ENCODE results near the gene ARNT2.

GRCh38 chr15:80581976-80582375 lies 177.8 kb downstream of the ARNT2 start:
- TF ChIP-seq, protein P1, sequence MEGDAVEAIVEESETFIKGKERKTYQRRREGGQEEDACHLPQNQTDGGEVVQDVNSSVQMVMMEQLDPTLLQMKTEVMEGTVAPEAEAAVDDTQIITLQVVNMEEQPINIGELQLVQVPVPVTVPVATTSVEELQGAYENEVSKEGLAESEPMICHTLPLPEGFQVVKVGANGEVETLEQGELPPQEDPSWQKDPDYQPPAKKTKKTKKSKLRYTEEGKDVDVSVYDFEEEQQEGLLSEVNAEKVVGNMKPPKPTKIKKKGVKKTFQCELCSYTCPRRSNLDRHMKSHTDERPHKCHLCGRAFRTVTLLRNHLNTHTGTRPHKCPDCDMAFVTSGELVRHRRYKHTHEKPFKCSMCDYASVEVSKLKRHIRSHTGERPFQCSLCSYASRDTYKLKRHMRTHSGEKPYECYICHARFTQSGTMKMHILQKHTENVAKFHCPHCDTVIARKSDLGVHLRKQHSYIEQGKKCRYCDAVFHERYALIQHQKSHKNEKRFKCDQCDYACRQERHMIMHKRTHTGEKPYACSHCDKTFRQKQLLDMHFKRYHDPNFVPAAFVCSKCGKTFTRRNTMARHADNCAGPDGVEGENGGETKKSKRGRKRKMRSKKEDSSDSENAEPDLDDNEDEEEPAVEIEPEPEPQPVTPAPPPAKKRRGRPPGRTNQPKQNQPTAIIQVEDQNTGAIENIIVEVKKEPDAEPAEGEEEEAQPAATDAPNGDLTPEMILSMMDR (IDR thresholded peaks at IDR 0.05): no peak
- no peak for TF ChIP-seq POLR2A (IDR thresholded peaks at IDR 0.05)
